GM12872 (cell line): Measurements from ENCODE around the gene MGAT3.

ENCODE experiments used
- CTCF ChIP-seq: IDR thresholded peaks from 3 replicates; pipeline ENCODE4 v1.5.1; 2011; ENCODE audit warnings: low read depth, mild to moderate bottlenecking, low read length, moderate library complexity; ENCODE audit not compliant: insufficient read depth

Gene MGAT3

GRCh38 chr22:39528681-39529486 is 72.1 kb downstream of the MGAT3 start:
- TF ChIP-seq CTCF = peak; percentile 99

GRCh38 chr22:39529487-39529851 is 72.7 kb downstream of the MGAT3 start:
- TF ChIP-seq CTCF = no peak

- TF ChIP-seq CTCF = no peak
Observed at GRCh38 chr22:39530116-39530515, 73.3 kb downstream of the MGAT3 start.

GRCh38 chr22:39530692-39531331 is 74.0 kb downstream of the MGAT3 start:
- peak; percentile 39; the same call in 1 of the 3 replicates for TF ChIP-seq CTCF

- no peak for TF ChIP-seq CTCF
Observed at GRCh38 chr22:39532215-39533073, 75.6 kb downstream of the MGAT3 start, which contains the start of gene RPS19BP1. TSS of gene RPS19BP1 (minus strand) at chr22:39532748. CDS start at chr22:39532738, 10 bp downstream.

- TF ChIP-seq CTCF = no peak
Observed at GRCh38 chr22:39534092-39534506, 77.3 kb downstream of the MGAT3 start.
